Glutamatergic neuron (in vitro differentiated cells): ENCODE data around the gene ANHX. TPM values are rescaled to one million over a fixed set of nuclear protein-coding genes. Genes with fewer than 3 reads are reported as not detected.
"Not testable (repeated sequence)": the region's sequence is repeated elsewhere in the genome, so short reads cannot be mapped to it uniquely, and the experiment has no call there.

ENCODE experiments used
- DNase-seq: peaks from one replicate; pipeline ENCODE4 v3.0.0; 2022
- H3K27ac Mint-ChIP-seq: one replicate; pipeline ENCODE4 v1.8.0; 2020; ENCODE audit warnings: mild to moderate bottlenecking, mixed read lengths, inconsistent platforms; ENCODE audit not compliant: unreplicated experiment
- H3K27me3 Mint-ChIP-seq: one replicate; pipeline ENCODE4 v1.8.0; 2020; ENCODE audit warnings: mild to moderate bottlenecking, moderate library complexity, mixed read lengths, inconsistent platforms; ENCODE audit not compliant: unreplicated experiment
- H3K36me3 Mint-ChIP-seq: one replicate; pipeline ENCODE4 v1.8.0; 2020; ENCODE audit warnings: mild to moderate bottlenecking, mixed read lengths, inconsistent platforms; ENCODE audit not compliant: unreplicated experiment
- H3K4me1 Mint-ChIP-seq: one replicate; pipeline ENCODE4 v1.8.0; 2020; ENCODE audit warnings: mild to moderate bottlenecking, low read depth, mixed read lengths, inconsistent platforms; ENCODE audit not compliant: unreplicated experiment
- H3K4me3 Mint-ChIP-seq: one replicate; pipeline ENCODE4 v1.8.0; 2020; ENCODE audit warnings: mild to moderate bottlenecking, mixed read lengths, inconsistent platforms; ENCODE audit not compliant: unreplicated experiment
- H3K9me3 Mint-ChIP-seq: one replicate; pipeline ENCODE4 v1.8.0; 2020; ENCODE audit warnings: mild to moderate bottlenecking, moderate library complexity, mixed read lengths, inconsistent platforms; ENCODE audit not compliant: unreplicated experiment
- long read RNA-seq: library from polyadenylated mRNA; unstranded; transcript quantifications from one replicate; pipeline ENCODE4 v2.0.0, GENCODE V29; 2020; ENCODE audit not compliant: unreplicated experiment
- total RNA-seq: library from RNA; stranded (reverse); fragmentation: NEBNext Ultra II Directional; extraction: Animal tissue kit (Norgen Biotek cat#: 25700); gene quantifications from one replicate; pipeline ENCODE4 v1.2.1, GENCODE V29; 2021; ENCODE audit not compliant: unreplicated experiment
- TF ChIP-seq, protein P1 (sequence below): fragments of 200-600 bp; sonication (generic); IDR thresholded peaks from one replicate; pipeline ENCODE4 v1.5.0; 2021; ENCODE audit not compliant: partially characterized antibody, unreplicated experiment

ANHX gene
- total RNA-seq = not detected
- long read RNA-seq = 0 reads

DNA sequence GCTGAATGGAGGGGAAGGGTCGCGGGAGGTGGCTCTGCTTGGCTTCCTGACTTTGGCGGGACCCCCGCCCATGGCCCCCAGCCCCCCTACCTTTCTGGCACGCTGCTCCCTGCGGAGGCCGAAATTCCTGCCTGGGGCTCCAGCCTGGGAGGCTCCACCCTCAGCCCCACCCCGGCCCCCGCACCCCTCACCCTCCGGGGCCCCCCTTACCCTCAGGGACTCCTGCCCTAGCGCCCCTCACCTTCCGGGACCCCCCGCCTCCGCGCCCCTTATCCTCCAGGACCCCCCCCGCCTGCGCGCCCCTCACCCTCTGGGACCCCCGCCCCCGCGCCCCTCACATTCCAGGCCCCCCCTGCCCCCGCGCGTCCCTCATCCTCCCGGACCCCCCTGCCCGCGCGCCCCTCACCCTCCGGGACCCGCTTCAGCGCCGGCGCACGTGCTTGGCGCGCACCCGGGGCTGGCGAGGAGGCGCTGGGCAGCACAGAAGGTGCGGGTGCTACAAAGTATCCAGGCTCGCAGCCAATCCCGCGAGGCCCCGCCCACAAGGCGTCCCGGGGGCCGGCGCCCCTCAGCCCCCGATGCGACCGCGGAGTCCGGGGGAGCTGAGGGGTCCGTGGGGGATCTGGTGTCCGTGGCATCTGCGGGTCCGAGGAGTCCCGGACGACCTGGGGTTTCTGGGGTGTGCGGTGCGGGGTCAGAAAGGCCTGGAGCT, at the start of gene ANHX:
ANHX (minus strand) TSS at position 477 of the 712 bp plus-strand sequence. CDS start 1,521 bp downstream, outside the sequence.
- H3K36me3 Mint-ChIP-seq = peaks cover 26% of the 10 kb centered on the region
- peaks cover 26% of the 10 kb centered on the region for H3K9me3 Mint-ChIP-seq
- DNase-seq = no peak
- H3K27ac Mint-ChIP-seq = no peak within 1 kb of the TSS
- no peak within 1 kb of the TSS for H3K4me3 Mint-ChIP-seq
- peaks cover 9% of the 10 kb centered on the region for H3K27me3 Mint-ChIP-seq
- TF ChIP-seq, protein P1, sequence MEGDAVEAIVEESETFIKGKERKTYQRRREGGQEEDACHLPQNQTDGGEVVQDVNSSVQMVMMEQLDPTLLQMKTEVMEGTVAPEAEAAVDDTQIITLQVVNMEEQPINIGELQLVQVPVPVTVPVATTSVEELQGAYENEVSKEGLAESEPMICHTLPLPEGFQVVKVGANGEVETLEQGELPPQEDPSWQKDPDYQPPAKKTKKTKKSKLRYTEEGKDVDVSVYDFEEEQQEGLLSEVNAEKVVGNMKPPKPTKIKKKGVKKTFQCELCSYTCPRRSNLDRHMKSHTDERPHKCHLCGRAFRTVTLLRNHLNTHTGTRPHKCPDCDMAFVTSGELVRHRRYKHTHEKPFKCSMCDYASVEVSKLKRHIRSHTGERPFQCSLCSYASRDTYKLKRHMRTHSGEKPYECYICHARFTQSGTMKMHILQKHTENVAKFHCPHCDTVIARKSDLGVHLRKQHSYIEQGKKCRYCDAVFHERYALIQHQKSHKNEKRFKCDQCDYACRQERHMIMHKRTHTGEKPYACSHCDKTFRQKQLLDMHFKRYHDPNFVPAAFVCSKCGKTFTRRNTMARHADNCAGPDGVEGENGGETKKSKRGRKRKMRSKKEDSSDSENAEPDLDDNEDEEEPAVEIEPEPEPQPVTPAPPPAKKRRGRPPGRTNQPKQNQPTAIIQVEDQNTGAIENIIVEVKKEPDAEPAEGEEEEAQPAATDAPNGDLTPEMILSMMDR = no peak
- H3K4me1 Mint-ChIP-seq = no peaks in the 10 kb centered on the region

DNA sequence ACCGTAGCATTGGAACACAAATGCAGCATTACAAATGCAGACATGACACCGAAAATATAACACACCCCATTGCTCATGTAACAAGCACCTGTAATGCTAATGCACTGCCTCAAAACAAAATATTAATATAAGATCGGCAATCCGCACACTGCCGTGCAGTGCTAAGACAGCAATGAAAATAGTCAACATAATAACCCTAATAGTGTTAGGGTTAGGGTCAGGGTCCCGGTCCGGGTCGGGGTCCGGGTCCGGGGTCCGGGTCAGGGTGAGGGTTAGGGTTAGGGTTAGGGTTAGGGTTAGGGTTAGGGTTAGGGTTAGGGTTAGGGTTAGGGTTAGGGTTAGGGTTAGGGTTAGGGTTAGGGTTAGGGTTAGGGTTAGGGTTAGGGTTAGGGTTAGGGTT, 29.0 kb upstream of the ANHX start:
- not testable (repeated sequence) for H3K4me3 Mint-ChIP-seq, H3K27ac Mint-ChIP-seq, H3K27me3 Mint-ChIP-seq, DNase-seq, H3K4me1 Mint-ChIP-seq, H3K36me3 Mint-ChIP-seq, H3K9me3 Mint-ChIP-seq

DNA sequence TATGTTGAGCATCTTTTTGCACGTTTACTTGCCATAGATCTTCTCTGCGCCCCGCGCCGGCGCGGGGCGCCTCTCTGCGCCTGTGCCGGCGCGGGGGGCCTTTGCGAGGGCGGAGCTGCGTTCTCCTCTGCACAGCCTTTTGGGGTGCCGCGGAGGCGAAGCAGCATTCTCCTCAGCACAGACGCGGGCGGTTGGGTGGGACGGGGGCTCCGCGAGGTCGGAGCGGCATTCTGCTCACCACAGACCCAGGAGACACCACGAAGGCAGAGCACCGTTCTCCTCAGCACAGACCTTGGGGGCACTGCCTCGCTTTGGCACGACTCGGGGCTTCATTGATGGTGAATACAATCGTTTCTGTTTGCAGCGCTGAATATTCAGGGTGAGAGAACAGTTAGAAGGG, 28.5 kb upstream of the ANHX start:
- TF ChIP-seq, protein P1 = no peak
- no peak overlapping the region for H3K4me3 Mint-ChIP-seq
- H3K36me3 Mint-ChIP-seq = no peaks in the 10 kb centered on the region
- no peaks in the 10 kb centered on the region for H3K27me3 Mint-ChIP-seq
- H3K27ac Mint-ChIP-seq = no peak overlapping the region
- no peaks in the 10 kb centered on the region for H3K9me3 Mint-ChIP-seq
- DNase-seq = no peak
- no peaks in the 10 kb centered on the region for H3K4me1 Mint-ChIP-seq

DNA sequence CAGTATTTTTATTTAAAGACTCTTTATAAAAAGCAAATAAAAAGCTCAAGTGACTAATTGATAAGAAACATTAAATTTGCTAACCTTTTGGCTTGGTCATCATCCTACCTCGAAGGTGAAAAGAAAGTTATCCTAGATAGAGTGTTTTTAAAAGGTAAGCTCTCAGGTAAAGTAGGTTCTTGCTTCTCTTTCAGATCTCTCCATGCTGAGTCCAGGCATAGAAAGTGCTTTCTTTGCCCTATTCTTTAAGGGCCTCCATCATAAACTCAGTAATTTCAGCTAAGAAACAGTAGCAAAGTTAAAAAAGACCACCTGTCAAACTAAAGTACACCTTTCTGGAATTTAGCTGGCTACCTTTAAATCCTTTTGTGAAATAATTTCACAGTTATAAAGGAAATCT, 20.6 kb upstream of the ANHX start:
- peaks cover 8% of the 10 kb centered on the region for H3K9me3 Mint-ChIP-seq

DNA sequence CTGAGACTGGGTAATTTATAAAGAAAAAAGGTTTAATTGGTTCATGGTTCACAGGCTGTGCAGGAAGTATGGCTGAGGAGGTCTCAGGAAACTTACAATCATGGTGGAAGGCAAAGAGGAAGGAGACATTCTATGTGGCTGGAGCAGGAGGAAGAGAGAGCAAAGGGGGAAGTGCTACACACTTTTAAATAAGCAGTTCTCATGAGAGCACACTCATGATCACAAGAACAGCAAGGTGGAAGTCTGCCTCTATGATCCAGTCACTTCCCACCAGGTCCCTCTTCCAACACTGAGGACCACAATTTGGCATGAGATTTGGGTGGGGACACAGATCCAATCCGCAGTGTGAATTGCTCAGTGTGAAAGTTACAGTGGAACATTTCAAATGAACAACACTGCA, 20.2 kb upstream of the ANHX start:
- not testable (repeated sequence) for H3K4me1 Mint-ChIP-seq, H3K9me3 Mint-ChIP-seq

More for the DNA sequence above, 20.6 kb upstream of the ANHX start:
- Mint-ChIP-seq H3K36me3 (peaks cover 5% of the 10 kb centered on the region), H3K27me3 (peaks cover 2% of the 10 kb centered on the region), H3K4me1 (no peaks in the 10 kb centered on the region), H3K4me3 (no peak overlapping the region), H3K27ac (no peak overlapping the region)
- no peak for DNase-seq
- TF ChIP-seq, protein P1 = no peak

DNA sequence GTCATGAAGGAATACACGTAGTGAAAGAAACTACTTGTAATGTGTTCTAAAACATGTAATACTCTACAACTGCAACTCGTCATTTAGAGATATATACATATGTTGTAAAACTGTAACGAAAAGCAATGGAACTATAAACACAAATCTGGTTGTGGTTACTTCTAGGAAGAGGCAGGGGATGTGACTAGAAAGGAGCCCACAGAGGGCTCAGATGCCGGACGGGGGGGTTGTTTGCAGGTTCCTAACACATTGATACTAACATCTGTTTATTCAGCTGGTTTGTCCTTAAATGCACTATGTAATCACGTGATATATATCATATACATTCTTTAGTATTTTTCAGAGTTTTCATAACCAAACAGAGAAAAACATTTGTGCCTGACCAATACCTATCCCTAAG, 16.1 kb upstream of the ANHX start:
- peaks cover 5% of the 10 kb centered on the region for H3K36me3 Mint-ChIP-seq
- TF ChIP-seq, protein P1 = no peak
- H3K9me3 Mint-ChIP-seq = peaks cover 8% of the 10 kb centered on the region
- no peak overlapping the region for H3K27ac Mint-ChIP-seq
- no peak for DNase-seq
- H3K27me3 Mint-ChIP-seq = peaks cover 2% of the 10 kb centered on the region
- no peaks in the 10 kb centered on the region for H3K4me1 Mint-ChIP-seq
- H3K4me3 Mint-ChIP-seq = no peak overlapping the region

More for the DNA sequence above, 20.2 kb upstream of the ANHX start:
- not testable (repeated sequence) for H3K36me3 Mint-ChIP-seq, DNase-seq, H3K27me3 Mint-ChIP-seq, H3K27ac Mint-ChIP-seq, H3K4me3 Mint-ChIP-seq
